GM20431 (cell line): ENCODE measurements around the gene CDKN2AIP.

Experiments used
- in situ Hi-C: fragments of 300-500 bp; cut with MseI, MboI; formaldehyde crosslinking; loops from one replicate; pipeline ENCODE4 v1.15.0; 2020; ENCODE audit warnings: low sequenced_read_pairs; ENCODE audit not compliant: unreplicated experiment

Gene CDKN2AIP

GRCh38 chr4:183444214-183445096 is at the start of gene CDKN2AIP:
Gene CDKN2AIP, plus strand, starts transcription at chr4:183444636. Its CDS starts 162 bp downstream, at chr4:183444798.
- in situ Hi-C loops: no loop called here

GRCh38 chr4:183395395-183395794 is 49.0 kb upstream of the CDKN2AIP start:
- in situ Hi-C loops: no loop called here

- in situ Hi-C loops: no loop called here
Observed at GRCh38 chr4:183396227-183396637, 48.2 kb upstream of the CDKN2AIP start.

- in situ Hi-C loops: no loop called here
Observed at GRCh38 chr4:183397741-183398297, 46.6 kb upstream of the CDKN2AIP start.

- in situ Hi-C loops: no loop called here
Observed at GRCh38 chr4:183398298-183399125, 45.9 kb upstream of the CDKN2AIP start.

- in situ Hi-C loops: no loop called here
Observed at GRCh38 chr4:183399126-183399522, 45.3 kb upstream of the CDKN2AIP start.

- in situ Hi-C loops: no loop called here
Observed at GRCh38 chr4:183399616-183400015, 44.8 kb upstream of the CDKN2AIP start.

- in situ Hi-C loops: no loop called here
Observed at GRCh38 chr4:183400035-183400434, 44.4 kb upstream of the CDKN2AIP start.

GRCh38 chr4:183401473-183401872 is 43.0 kb upstream of the CDKN2AIP start:
- in situ Hi-C loops: no loop called here

- in situ Hi-C loops: no loop called here
Observed at GRCh38 chr4:183402771-183403170, 41.7 kb upstream of the CDKN2AIP start.

- in situ Hi-C loops: no loop called here
Observed at GRCh38 chr4:183403486-183403885, 41.0 kb upstream of the CDKN2AIP start.

- in situ Hi-C loops: no loop called here
Observed at GRCh38 chr4:183403961-183404360, 40.5 kb upstream of the CDKN2AIP start.

- in situ Hi-C loops: no loop called here
Observed at GRCh38 chr4:183405303-183405702, 39.1 kb upstream of the CDKN2AIP start.

GRCh38 chr4:183407128-183407585 is 37.3 kb upstream of the CDKN2AIP start:
- in situ Hi-C loops: no loop called here

GRCh38 chr4:183407635-183408464 is 36.6 kb upstream of the CDKN2AIP start:
- in situ Hi-C loops: no loop called here

- in situ Hi-C loops: no loop called here
Observed at GRCh38 chr4:183408796-183409195, 35.6 kb upstream of the CDKN2AIP start.

GRCh38 chr4:183409483-183409882 is 35.0 kb upstream of the CDKN2AIP start:
- in situ Hi-C loops: no loop called here

GRCh38 chr4:183409934-183410333 is 34.5 kb upstream of the CDKN2AIP start:
- in situ Hi-C loops: no loop called here

- in situ Hi-C loops: no loop called here
Observed at GRCh38 chr4:183411291-183411861, 33.1 kb upstream of the CDKN2AIP start.
